MM.1S (cell line): ENCODE data around the gene PTPRE.

Experiments
- DNase-seq: peaks from one replicate; pipeline ENCODE4 v3.0.0-alpha.2; 2015
- H2AFZ ChIP-seq: fragments of 300-600 bp; sonication (generic); 2 replicates; pipeline ENCODE4 v1.6.0; 2016; ENCODE audit warnings: antibody characterized with exemption, low read length
- H3F3A ChIP-seq: fragments of 300-600 bp; sonication (generic); 2 replicates; pipeline ENCODE4 v1.6.1; 2016; ENCODE audit warnings: mild to moderate bottlenecking, antibody characterized with exemption, low read length, moderate library complexity, mixed read lengths; ENCODE audit not compliant: insufficient read depth
- H3K27ac ChIP-seq: fragments of 300-600 bp; sonication (generic); 2 replicates; pipeline ENCODE4 v1.5.1; 2016; ENCODE audit warnings: mild to moderate bottlenecking, low read length
- H3K27me3 ChIP-seq: fragments of 300-600 bp; sonication (generic); replicated peaks from 2 replicates; pipeline ENCODE4 v1.6.0; 2016; ENCODE audit warnings: low read length; ENCODE audit not compliant: insufficient read depth
- H3K36me3 ChIP-seq: fragments of 300-600 bp; sonication (generic); replicated peaks from 2 replicates; pipeline ENCODE4 v1.6.1; 2016; ENCODE audit warnings: mild to moderate bottlenecking, low read length, mixed read lengths; ENCODE audit not compliant: insufficient read depth
- H3K4me1 ChIP-seq: fragments of 300-600 bp; sonication (generic); 2 replicates; pipeline ENCODE4 v1.6.1; 2016; ENCODE audit warnings: low read length, mixed read lengths
- H3K4me2 ChIP-seq: fragments of 300-600 bp; sonication (generic); 2 replicates; pipeline ENCODE4 v1.6.0; 2016; ENCODE audit warnings: low read depth, low read length
- H3K4me3 ChIP-seq: fragments of 300-600 bp; sonication (generic); 2 replicates; pipeline ENCODE4 v1.5.1; 2016; ENCODE audit warnings: low read length, mixed read lengths
- H3K79me2 ChIP-seq: fragments of 300-600 bp; sonication (generic); 2 replicates; pipeline ENCODE4 v1.6.1; 2016; ENCODE audit warnings: mixed run types, low read length, mixed read lengths
- H3K9ac ChIP-seq: fragments of 300-600 bp; sonication (generic); 2 replicates; pipeline ENCODE4 v1.6.1; 2016; ENCODE audit warnings: low read length, mixed read lengths
- H3K9me2 ChIP-seq: fragments of 300-600 bp; sonication (generic); replicated peaks from 2 replicates; pipeline ENCODE4 v1.6.1; 2016; ENCODE audit warnings: mild to moderate bottlenecking, low read length, mixed read lengths; ENCODE audit not compliant: insufficient read depth
- H3K9me3 ChIP-seq: fragments of 300-600 bp; sonication (generic); replicated peaks from 2 replicates; pipeline ENCODE4 v1.6.1; 2016; ENCODE audit warnings: mild to moderate bottlenecking, low read length, mixed read lengths; ENCODE audit not compliant: insufficient read depth
- H4K20me1 ChIP-seq: fragments of 300-600 bp; sonication (generic); 2 replicates; pipeline ENCODE4 v1.6.1; 2016; ENCODE audit warnings: mild to moderate bottlenecking, low read length, moderate library complexity, mixed read lengths; ENCODE audit not compliant: insufficient read depth
- EZH2 ChIP-seq: fragments of 300-600 bp; sonication (generic); optimal IDR thresholded peaks from 2 replicates; pipeline ENCODE3; 2017; ENCODE audit warnings: low read depth, mild to moderate bottlenecking, antibody characterized with exemption, low read length, mixed read lengths
- EZH2phosphoT487 ChIP-seq: fragments of 300-600 bp; sonication (generic); IDR thresholded peaks from 2 replicates; pipeline ENCODE4 v1.6.1; 2018; ENCODE audit warnings: antibody characterized with exemption, low read length
- TF ChIP-seq, protein P1 (sequence below): fragments of 300-600 bp; sonication (generic); IDR thresholded peaks from 2 replicates; pipeline ENCODE4 v1.5.1; 2016; ENCODE audit warnings: antibody characterized with exemption, low read length, mixed read lengths

PTPRE gene

DNA sequence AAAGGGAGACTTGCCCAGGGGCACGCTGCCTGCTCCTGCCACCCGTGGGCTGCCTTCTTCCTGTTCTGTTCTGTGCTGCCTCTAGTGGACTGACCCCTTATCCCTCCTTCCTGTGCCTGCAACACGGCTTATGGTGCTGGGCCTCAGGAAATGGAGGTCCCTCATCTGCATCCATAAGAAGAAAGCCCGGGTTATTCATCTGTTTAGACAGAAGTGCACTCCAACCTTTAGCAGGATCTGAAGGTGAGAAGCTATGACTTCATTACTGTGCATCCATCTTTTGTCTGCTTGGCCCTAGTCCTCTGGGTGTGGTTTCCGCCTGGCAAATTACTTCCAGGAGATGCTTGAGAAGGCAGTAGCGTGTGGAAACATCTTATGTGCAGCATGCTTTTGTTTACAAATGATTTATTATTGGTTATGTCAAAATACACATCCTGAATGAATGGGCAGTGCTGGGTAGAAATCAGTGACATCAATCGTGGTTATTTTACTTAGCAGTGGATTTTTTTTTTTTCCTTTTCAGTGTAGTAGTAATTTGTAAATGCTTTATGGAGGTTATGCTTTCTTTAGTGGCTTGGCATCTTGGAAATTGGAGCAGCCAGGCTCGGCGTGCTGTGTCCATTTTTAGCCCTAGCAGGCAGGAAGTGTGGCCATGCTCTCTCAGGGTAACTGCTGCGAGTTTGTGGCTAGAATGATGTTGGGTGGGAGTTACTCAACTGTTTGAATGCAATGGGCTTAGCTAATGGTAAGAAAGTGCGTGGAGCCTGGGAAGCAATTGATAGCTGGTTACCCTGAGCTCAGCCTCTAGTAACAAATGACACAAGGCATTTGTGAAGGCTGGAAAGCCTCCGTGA lies 12.7 kb downstream of the PTPRE start:
- no peaks in the 10 kb centered on the region for H3K36me3 ChIP-seq
- H3K9ac ChIP-seq = no peak overlapping the region
- no peaks in the 10 kb centered on the region for H3K79me2 ChIP-seq
- H4K20me1 ChIP-seq = no peaks in the 10 kb centered on the region
- DNase-seq = no peak
- H3K9me2 ChIP-seq = no peaks in the 10 kb centered on the region
- no peaks in the 10 kb centered on the region for H3K27me3 ChIP-seq
- H3K9me3 ChIP-seq = no peaks in the 10 kb centered on the region
- no peaks in the 10 kb centered on the region for H3F3A ChIP-seq
- no peak overlapping the region for H3K27ac ChIP-seq
- no peak overlapping the region for H3K4me2 ChIP-seq
- TF ChIP-seq EZH2 = no peak
- TF ChIP-seq, protein P1, sequence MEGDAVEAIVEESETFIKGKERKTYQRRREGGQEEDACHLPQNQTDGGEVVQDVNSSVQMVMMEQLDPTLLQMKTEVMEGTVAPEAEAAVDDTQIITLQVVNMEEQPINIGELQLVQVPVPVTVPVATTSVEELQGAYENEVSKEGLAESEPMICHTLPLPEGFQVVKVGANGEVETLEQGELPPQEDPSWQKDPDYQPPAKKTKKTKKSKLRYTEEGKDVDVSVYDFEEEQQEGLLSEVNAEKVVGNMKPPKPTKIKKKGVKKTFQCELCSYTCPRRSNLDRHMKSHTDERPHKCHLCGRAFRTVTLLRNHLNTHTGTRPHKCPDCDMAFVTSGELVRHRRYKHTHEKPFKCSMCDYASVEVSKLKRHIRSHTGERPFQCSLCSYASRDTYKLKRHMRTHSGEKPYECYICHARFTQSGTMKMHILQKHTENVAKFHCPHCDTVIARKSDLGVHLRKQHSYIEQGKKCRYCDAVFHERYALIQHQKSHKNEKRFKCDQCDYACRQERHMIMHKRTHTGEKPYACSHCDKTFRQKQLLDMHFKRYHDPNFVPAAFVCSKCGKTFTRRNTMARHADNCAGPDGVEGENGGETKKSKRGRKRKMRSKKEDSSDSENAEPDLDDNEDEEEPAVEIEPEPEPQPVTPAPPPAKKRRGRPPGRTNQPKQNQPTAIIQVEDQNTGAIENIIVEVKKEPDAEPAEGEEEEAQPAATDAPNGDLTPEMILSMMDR = 0 out of 2 replicates have a peak, but pooled peaks have one; percentile 5
- no peak overlapping the region for H2AFZ ChIP-seq
- H3K4me3 ChIP-seq = no peak overlapping the region
- no peaks in the 10 kb centered on the region for H3K4me1 ChIP-seq

DNA sequence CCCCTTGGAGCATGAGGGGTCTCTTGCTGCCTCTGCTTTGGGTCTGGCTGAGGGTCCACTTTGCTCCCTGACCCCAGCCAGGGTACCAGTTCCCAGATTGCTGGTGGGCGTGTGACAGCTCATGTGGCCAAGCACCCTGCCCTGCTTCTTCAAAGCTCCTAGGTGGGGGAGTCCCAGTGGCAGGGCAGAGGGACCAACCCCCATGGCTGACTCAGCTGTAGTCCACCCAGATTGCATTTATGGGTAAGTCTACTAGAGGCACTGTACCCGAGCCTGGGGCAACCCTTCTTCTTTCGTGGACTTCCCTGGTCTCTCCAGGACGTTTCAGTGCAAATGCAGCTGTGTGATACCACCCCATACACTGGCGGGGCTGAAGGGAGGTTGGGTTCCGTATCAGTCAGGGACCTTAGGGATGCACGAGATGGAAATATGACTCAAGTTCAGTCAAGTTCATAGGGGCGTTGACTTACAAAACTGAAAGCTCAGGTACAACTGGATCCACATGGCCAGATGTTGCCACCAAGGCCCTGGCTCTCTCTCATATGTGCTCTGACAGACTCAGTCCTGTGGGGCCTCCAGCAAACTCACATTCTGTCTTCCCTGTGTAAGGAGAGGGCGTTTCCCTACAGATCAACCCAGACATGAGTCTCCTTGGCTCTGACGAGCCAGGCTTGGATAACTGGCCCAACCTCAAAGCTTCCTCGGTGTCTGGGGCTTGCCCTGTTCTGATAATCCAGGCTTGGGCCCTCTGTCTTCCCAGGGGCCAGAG lies 13.6 kb downstream of the PTPRE start:
- Histone ChIP-seq H3K4me3 (no peak overlapping the region), H3K9ac (no peak overlapping the region), H3K27ac (no peak overlapping the region), H3K36me3 (no peaks in the 10 kb centered on the region), H3K4me1 (no peaks in the 10 kb centered on the region), H3K27me3 (no peaks in the 10 kb centered on the region), H3F3A (no peaks in the 10 kb centered on the region), H2AFZ (no peak overlapping the region), H3K9me2 (no peaks in the 10 kb centered on the region), H3K9me3 (no peaks in the 10 kb centered on the region), H3K4me2 (no peak overlapping the region), H4K20me1 (no peaks in the 10 kb centered on the region), H3K79me2 (no peaks in the 10 kb centered on the region)
- DNase-seq = no peak
- TF ChIP-seq EZH2phosphoT487 (no peak), EZH2 (no peak)
- TF ChIP-seq, protein P1 = no peak

DNA sequence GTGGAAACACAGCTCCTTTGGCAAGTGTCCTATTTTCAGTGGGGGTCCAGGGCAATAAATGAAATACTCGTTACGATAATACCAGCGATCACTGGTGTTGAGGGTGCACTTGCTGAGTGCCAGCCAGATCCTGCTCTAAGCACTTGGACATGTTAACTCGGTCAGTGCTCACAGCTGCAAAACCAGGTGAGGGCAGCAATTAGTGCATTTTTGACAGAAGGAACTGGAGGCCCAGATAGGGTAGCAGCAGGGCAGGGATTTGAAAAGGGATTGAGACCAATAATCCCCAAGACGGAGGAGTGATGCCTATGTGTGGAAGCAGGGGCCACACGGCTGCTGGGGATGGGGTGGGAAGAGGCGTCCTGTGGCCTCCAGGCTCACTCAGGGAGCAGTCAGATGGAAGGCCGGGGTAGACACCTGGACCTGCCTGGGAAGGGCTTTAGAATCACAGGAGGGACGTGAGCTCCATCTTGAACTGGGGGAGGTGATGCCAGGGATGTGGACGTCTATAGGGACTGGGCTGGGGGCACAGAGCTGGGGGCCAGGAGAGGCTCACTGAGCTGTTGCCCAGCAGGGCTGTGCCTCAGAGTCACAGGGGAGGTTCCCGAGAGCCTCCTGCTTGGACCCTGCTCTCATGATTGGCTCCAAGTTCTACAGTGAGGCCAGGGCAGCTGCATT lies 14.3 kb downstream of the PTPRE start:
- Histone ChIP-seq H4K20me1 (no peaks in the 10 kb centered on the region), H3K9ac (no peak overlapping the region), H3K9me2 (no peaks in the 10 kb centered on the region), H3K36me3 (no peaks in the 10 kb centered on the region), H3K4me1 (no peaks in the 10 kb centered on the region), H3K27me3 (no peaks in the 10 kb centered on the region), H3K79me2 (no peaks in the 10 kb centered on the region), H3F3A (no peaks in the 10 kb centered on the region), H3K9me3 (no peaks in the 10 kb centered on the region), H3K27ac (no peak overlapping the region), H2AFZ (no peak overlapping the region), H3K4me3 (no peak overlapping the region), H3K4me2 (no peak overlapping the region)
- no peak for TF ChIP-seq EZH2phosphoT487
- no peak for TF ChIP-seq EZH2
- TF ChIP-seq, protein P1 = no peak
- no peak for DNase-seq
